Measurements from ENCODE around the gene DMBT1. TPM values are rescaled to one million over a fixed set of nuclear protein-coding genes. Genes with fewer than 3 reads are reported as not detected.
A peak's percentile ranks its signal among the peaks of the same experiment; 100 is the strongest.

Gene DMBT1
- total RNA-seq, 1 donor from 2014 or later = not detected

DNA sequence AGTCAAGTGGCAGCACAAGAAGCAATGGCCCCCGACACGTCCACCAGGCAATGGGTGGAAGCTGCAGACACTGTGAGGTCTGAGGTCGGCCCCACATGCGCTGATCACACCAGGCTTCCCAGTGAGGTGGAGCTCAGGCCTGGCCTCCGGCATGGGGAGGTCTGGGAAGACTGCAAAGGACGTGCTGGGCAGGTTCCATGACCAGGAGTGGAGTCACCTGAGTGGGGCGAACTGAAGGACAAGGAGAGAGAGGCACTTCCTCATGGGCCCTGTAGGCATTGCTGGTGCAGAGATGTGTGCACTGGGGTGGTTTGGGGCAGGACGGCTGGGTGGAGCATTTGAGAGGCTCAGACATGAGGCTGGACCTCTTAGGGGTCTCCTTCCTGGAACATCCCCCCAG is 103.9 kb downstream of the DMBT1 start:
- TF ChIP-seq, protein P1, sequence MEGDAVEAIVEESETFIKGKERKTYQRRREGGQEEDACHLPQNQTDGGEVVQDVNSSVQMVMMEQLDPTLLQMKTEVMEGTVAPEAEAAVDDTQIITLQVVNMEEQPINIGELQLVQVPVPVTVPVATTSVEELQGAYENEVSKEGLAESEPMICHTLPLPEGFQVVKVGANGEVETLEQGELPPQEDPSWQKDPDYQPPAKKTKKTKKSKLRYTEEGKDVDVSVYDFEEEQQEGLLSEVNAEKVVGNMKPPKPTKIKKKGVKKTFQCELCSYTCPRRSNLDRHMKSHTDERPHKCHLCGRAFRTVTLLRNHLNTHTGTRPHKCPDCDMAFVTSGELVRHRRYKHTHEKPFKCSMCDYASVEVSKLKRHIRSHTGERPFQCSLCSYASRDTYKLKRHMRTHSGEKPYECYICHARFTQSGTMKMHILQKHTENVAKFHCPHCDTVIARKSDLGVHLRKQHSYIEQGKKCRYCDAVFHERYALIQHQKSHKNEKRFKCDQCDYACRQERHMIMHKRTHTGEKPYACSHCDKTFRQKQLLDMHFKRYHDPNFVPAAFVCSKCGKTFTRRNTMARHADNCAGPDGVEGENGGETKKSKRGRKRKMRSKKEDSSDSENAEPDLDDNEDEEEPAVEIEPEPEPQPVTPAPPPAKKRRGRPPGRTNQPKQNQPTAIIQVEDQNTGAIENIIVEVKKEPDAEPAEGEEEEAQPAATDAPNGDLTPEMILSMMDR (conservative IDR thresholded peaks at IDR 0.05; ENCODE audit: low read depth, low read length) = no peak
- no peak overlapping the region for H3K4me3 ChIP-seq (ENCODE audit: low read depth, low read length)
- DNase-seq (ENCODE audit: low read depth) = no peak

- DNase-seq (ENCODE audit: low read depth) = no peak
- TF ChIP-seq, protein P1 (conservative IDR thresholded peaks at IDR 0.05; ENCODE audit: low read depth, low read length) = no peak
- no peak overlapping the region for H3K4me3 ChIP-seq (ENCODE audit: low read depth, low read length)
Measured at GRCh38 chr10:122665329-122665860, 104.8 kb downstream of the DMBT1 start.

DNA sequence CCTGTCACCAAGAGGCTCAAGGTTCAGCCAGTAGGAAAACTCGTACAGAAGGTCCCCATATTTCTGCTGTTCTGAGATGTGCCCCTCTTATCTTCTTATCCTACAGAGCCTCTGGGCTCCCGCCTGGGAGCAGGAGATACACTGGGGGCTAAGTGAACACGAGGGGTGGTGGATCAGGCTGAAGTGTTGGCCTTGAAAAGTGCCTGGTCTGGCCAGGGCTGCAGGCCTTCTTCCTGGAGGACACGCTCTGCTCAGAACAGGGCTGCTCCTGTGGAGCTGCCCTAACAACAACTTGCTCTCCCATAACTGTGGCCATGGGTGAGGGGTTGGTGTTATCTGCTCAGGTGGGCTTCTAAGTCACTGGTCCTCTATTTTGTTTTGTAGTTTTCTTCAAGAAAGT is 105.4 kb downstream of the DMBT1 start:
- H3K4me3 ChIP-seq (ENCODE audit: low read depth, low read length) = no peak overlapping the region
- TF ChIP-seq, protein P1 (conservative IDR thresholded peaks at IDR 0.05; ENCODE audit: low read depth, low read length) = no peak
- no peak for DNase-seq (ENCODE audit: low read depth)

DNA sequence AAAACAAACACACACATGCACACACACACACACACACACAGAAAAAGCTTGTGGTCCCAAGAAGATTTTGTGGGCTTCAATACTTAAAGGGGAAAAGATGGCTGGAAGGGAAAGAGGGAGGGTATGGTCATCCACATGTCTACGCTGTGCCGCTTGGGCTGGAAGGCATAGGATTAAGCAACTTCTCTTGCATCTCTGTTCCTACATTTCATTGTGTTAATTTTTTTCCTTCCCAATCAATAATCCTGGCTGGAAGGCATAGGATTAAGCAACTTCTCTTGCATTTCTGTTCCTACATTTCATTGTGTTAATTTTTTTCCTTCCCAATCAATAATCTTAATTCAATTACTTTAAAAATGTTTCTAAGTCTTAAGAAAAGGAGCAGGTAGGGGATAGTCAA is 108.5 kb downstream of the DMBT1 start:
- TF ChIP-seq, protein P1 (conservative IDR thresholded peaks at IDR 0.05; ENCODE audit: low read depth, low read length) = no peak
- no peak overlapping the region for H3K4me3 ChIP-seq (ENCODE audit: low read depth, low read length)
- no peak for DNase-seq (ENCODE audit: low read depth)

GRCh38 chr10:122669842-122670241 is 109.3 kb downstream of the DMBT1 start:
- no peak for DNase-seq (ENCODE audit: low read depth)
- H3K4me3 ChIP-seq (ENCODE audit: low read depth, low read length) = no peak overlapping the region
- TF ChIP-seq, protein P1 (conservative IDR thresholded peaks at IDR 0.05; ENCODE audit: low read depth, low read length) = peak; percentile 3

DNA sequence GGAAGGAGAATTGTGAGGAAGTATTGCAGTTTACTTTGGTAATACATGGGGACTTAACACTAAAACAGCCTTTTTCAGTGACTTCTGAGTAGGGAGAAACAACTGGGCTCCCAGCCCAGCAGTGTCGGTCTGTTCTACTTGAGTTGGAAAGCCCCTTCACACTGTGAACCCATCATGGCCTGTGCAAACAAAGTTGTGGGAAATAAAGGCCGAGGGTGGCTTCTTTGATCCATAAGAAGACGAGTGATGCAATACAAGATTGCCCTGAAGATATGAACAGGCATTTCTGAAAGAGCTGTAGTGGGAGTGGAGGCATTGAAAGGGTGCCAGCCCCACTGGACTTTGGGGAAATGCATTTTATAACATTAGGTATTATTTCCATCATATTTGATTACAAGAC is 110.8 kb downstream of the DMBT1 start:
- H3K4me3 ChIP-seq (ENCODE audit: low read depth, low read length) = no peak overlapping the region
- DNase-seq (ENCODE audit: low read depth) = no peak
- TF ChIP-seq, protein P1 (conservative IDR thresholded peaks at IDR 0.05; ENCODE audit: low read depth, low read length) = no peak

DNA sequence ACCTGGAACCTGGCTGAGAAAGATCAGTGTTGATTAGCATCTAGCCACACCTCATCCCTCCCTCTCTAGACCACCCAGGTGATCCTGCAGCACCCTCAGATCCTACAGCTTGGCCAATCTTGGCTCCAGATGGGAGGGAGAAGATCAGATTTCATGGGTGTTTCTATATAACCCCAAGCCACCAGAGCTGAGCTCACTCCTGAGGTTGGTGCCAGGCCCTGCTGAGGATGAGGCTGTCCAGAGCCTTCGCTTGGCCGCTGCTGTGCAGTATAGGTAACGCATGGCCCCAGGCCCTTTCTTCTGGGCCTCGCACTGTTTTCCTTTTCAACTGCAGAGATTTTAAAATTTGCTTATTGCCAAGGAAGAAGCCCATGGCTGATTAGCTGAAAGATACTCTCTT is 112.1 kb downstream of the DMBT1 start:
- no peak for DNase-seq (ENCODE audit: low read depth)
- H3K4me3 ChIP-seq (ENCODE audit: low read depth, low read length) = no peak overlapping the region
- TF ChIP-seq, protein P1 (conservative IDR thresholded peaks at IDR 0.05; ENCODE audit: low read depth, low read length) = no peak

All from epithelial cell of proximal tubule (primary cell).